BJ (cell line): ENCODE data around the gene PLEKHA3. TPM values are rescaled to one million over a fixed set of nuclear protein-coding genes. Genes with fewer than 3 reads are reported as not detected.

Experiments used
- CTCF ChIA-PET: fragments of 350-600 bp; formaldehyde crosslinking; extraction: SDS; loops from one replicate; lab custom pipeline; 2021; ENCODE audit warnings: antibody characterized with exemption, inconsistent platforms; lab: Yijun Ruan, JAX
- POLR2A ChIA-PET: fragments of 300-600 bp; sonication (Branson Sonifier 250); formaldehyde crosslinking; extraction: SDS; loops from one replicate; lab custom pipeline; 2021; ENCODE audit warnings: antibody characterized with exemption; lab: Charles Lee
- DNase-seq: peaks from one replicate; pipeline ENCODE4 v3.0.0-alpha.2; 2011; ENCODE audit warnings: low read depth
- H3K27me3 ChIP-seq: 2 replicates; pipeline ENCODE4 v1.6.0; 2011; ENCODE audit warnings: low read length; ENCODE audit not compliant: control insufficient read depth, insufficient read depth
- H3K36me3 ChIP-seq: 2 replicates; pipeline ENCODE4 v1.5.1; 2011; ENCODE audit warnings: low read length; ENCODE audit not compliant: control insufficient read depth, insufficient read depth
- H3K4me3 ChIP-seq: 2 replicates; pipeline ENCODE4 v1.5.1; 2011; ENCODE audit warnings: low read depth, mild to moderate bottlenecking, control low read depth, low read length
- polyA plus RNA-seq: library from polyadenylated mRNA; depleted of rRNA; stranded (reverse); fragments of >200 nt; gene quantifications from 2 replicates; pipeline ENCODE4 v1.2.3, GENCODE V29; 2011
- TF ChIP-seq, protein P1 (sequence below): IDR thresholded peaks from 2 replicates; pipeline ENCODE4 v1.5.1; 2011; ENCODE audit warnings: low read depth, mild to moderate bottlenecking, control low read depth, inconsistent platforms, low read length, moderate library complexity; ENCODE audit not compliant: insufficient read depth

The PLEKHA3 gene
- polyA plus RNA-seq, 1 experiment: 10.0 TPM

DNA sequence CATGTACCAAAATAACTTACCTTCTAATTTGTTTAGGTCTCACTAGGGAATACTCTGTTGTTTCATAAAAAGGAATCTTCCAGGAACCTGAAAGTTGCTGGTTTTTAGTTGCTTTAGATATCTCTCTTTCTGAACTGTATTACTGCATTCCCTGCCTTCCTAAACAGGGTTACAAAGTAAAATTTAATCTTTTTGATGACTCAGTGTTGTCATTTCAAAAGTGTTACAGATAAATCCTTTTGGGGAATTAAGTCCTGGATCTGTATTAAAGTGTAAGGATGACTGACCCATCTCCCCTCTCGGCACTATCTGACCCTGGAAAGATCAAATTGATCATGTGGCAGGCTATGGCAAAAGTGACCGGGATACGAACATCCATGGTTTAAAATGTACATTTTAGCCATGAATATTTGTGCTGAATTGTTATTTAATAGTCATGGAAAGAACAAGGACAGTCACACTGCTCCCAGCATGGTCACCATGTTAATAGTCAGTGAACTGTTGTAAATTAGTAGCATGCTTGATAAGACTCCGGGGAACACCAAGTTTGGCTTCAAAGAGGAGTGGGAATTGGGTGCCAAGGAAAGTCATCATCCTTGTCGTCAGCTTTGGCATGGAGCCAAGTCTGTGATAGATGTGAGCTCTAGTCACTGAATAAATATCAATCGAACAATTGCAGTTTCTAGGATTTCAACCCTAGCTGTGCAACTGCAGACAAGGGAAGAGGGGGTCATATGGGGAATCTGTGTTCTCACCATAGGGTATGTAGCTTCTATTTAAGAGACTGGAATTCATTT lies 4.2 kb downstream of the PLEKHA3 start:
- ChIA-PET CTCF (no interaction called here), POLR2A (no interaction called here)
- H3K27me3 ChIP-seq: no peaks in the 10 kb centered on the region
- H3K4me3 ChIP-seq: no peak overlapping the region
- TF ChIP-seq, protein P1, sequence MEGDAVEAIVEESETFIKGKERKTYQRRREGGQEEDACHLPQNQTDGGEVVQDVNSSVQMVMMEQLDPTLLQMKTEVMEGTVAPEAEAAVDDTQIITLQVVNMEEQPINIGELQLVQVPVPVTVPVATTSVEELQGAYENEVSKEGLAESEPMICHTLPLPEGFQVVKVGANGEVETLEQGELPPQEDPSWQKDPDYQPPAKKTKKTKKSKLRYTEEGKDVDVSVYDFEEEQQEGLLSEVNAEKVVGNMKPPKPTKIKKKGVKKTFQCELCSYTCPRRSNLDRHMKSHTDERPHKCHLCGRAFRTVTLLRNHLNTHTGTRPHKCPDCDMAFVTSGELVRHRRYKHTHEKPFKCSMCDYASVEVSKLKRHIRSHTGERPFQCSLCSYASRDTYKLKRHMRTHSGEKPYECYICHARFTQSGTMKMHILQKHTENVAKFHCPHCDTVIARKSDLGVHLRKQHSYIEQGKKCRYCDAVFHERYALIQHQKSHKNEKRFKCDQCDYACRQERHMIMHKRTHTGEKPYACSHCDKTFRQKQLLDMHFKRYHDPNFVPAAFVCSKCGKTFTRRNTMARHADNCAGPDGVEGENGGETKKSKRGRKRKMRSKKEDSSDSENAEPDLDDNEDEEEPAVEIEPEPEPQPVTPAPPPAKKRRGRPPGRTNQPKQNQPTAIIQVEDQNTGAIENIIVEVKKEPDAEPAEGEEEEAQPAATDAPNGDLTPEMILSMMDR: no peak
- DNase-seq: no peak
- H3K36me3 ChIP-seq: peaks cover 3% of the 10 kb centered on the region; the same call in 1 of the 2 replicates

- TF ChIP-seq, protein P1: no peak
- POLR2A ChIA-PET: no interaction called here
- peaks cover 3% of the 10 kb centered on the region; the same call in 1 of the 2 replicates for H3K36me3 ChIP-seq
- no peak for DNase-seq
- no peaks in the 10 kb centered on the region for H3K27me3 ChIP-seq
- CTCF ChIA-PET: no interaction called here
- no peak overlapping the region for H3K4me3 ChIP-seq
Measured at GRCh38 chr2:178485356-178485755, 5.1 kb downstream of the PLEKHA3 start.

- no peak for DNase-seq
- H3K36me3 ChIP-seq: peaks cover 12% of the 10 kb centered on the region
- POLR2A ChIA-PET: no interaction called here
- no peaks in the 10 kb centered on the region for H3K27me3 ChIP-seq
- CTCF ChIA-PET: no interaction called here
- TF ChIP-seq, protein P1: no peak
- H3K4me3 ChIP-seq: no peak overlapping the region
Measured at GRCh38 chr2:178491612-178492011, 11.4 kb downstream of the PLEKHA3 start.

DNA sequence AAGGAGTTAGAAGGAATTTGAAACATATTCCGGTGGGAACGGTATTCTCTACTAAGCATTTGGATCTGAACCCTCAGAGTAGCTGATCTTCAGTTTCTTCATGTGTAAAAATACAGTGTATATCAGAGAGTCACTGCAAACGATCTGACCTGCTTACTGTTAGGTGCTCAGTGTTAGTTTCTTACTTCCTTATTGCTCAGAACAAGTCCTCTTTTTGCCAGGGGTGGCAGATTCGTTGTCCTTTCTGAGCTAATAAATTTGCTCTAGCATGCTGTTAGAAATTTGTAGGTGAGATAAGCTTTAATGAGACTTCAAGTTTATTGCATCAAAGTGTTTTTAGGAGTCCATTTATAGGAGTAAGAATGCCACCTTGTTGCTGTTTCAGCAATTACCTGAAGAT lies 15.8 kb downstream of the PLEKHA3 start:
- no peak overlapping the region for H3K4me3 ChIP-seq
- TF ChIP-seq, protein P1: no peak
- CTCF ChIA-PET: interaction anchor here (0.8 kb wide), 1 partner anchor 19 kb away, joined by 3 read pairs; no protein-coding TSS in a partner anchor
- POLR2A ChIA-PET: no interaction called here
- H3K27me3 ChIP-seq: no peaks in the 10 kb centered on the region
- DNase-seq: no peak
- H3K36me3 ChIP-seq: peaks cover 15% of the 10 kb centered on the region; the same call in 1 of the 2 replicates

DNA sequence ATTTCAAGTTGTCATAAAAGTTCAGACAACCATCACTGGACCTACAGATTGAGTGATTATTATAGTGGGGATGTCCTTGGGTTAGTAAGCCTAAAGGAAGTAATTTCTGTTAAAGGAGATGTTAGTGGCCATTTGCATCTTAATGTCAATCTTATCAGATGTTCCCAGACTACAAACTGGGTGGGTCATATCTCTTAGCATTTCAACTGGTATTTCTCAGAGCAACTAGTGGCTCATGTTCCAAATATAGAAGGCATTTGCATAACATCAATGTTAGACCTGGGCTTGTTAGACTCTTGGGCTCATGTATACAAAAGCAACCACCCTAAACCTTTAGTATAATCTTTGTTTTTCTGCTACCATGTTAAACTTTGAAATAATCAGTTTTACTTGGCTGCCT lies 17.9 kb downstream of the PLEKHA3 start:
- Histone ChIP-seq H3K27me3 (no peaks in the 10 kb centered on the region), H3K36me3 (peaks cover 12% of the 10 kb centered on the region; the same call in 1 of the 2 replicates), H3K4me3 (no peak overlapping the region)
- ChIA-PET CTCF (interaction anchor here (0.7 kb wide), 1 partner anchor 11 kb away, joined by 3 read pairs; no protein-coding TSS in a partner anchor), POLR2A (no interaction called here)
- TF ChIP-seq, protein P1: no peak
- DNase-seq: no peak
